Left ventricle myocardium inferior (tissue), 1 donor: Measurements from ENCODE around the gene PJA1. TPM values are rescaled to one million over a fixed set of nuclear protein-coding genes. Genes with fewer than 3 reads are reported as not detected.

Experiments
- DNase-seq: peaks from one replicate; pipeline ENCODE4 v3.0.0-alpha.2; 2020
- H3K27ac ChIP-seq: fragments of 200-600 bp; replicated peaks from 2 replicates; pipeline ENCODE4 v1.8.0; 2021
- H3K27me3 ChIP-seq: fragments of 200-600 bp; 2 replicates; pipeline ENCODE4 v1.8.0; 2021; ENCODE audit warnings: low read depth
- H3K36me3 ChIP-seq: fragments of 200-600 bp; 2 replicates; pipeline ENCODE4 v1.8.0; 2021
- H3K4me1 ChIP-seq: fragments of 200-600 bp; 2 replicates; pipeline ENCODE4 v1.8.0; 2021
- H3K4me3 ChIP-seq: fragments of 200-600 bp; 2 replicates; pipeline ENCODE4 v1.8.0; 2021; ENCODE audit warnings: mild to moderate bottlenecking, moderate library complexity
- H3K9me3 ChIP-seq: fragments of 200-600 bp; replicated peaks from 2 replicates; pipeline ENCODE4 v1.8.0; 2021
- intact Hi-C: fragments of 100-400 bp; cut with micrococcal nuclease; formaldehyde crosslinking; loops from one replicate; pipeline ENCODE4 v1.11.0; 2022
- total RNA-seq: library from RNA; stranded (reverse); fragmentation: NEBNext Ultra II Directional; extraction: Animal tissue kit (Norgen Biotek cat#: 25700); gene quantifications from one replicate; pipeline ENCODE4 v1.2.1, GENCODE V29; 2021
- TF ChIP-seq, protein P1 (sequence below): fragments of 200-600 bp; IDR thresholded peaks from 2 replicates; pipeline ENCODE4 v1.8.0; 2021; ENCODE audit warnings: antibody characterized with exemption, mild to moderate bottlenecking, borderline replicate concordance
- donor health status: DM: no; HTN: yes; CAD: no; lungs with severe emphysema.

The PJA1 gene
- total RNA-seq, 1 donor from 2014 or later: 18.2 TPM

DNA sequence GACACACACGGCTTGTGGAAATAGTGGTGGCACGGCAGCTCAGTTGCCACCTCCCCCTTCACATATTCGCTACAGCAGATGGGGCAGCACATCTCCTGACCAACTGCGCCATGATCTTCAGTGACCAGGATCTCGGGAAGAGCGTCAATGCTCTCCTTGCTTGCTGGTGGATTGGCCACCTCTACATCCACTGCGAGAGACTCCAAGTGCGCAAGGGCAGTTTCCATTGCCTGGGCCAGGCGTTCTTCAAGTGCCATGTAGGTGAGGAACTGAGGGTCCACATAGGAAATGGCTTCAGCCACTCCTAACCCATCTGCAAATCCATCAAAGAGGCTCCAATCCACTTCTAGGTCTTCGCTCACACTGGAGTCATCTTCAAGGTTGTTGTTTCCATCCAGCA lies 3.9 kb downstream of the PJA1 start:
- no peak overlapping the region for H3K27ac ChIP-seq
- TF ChIP-seq, protein P1, sequence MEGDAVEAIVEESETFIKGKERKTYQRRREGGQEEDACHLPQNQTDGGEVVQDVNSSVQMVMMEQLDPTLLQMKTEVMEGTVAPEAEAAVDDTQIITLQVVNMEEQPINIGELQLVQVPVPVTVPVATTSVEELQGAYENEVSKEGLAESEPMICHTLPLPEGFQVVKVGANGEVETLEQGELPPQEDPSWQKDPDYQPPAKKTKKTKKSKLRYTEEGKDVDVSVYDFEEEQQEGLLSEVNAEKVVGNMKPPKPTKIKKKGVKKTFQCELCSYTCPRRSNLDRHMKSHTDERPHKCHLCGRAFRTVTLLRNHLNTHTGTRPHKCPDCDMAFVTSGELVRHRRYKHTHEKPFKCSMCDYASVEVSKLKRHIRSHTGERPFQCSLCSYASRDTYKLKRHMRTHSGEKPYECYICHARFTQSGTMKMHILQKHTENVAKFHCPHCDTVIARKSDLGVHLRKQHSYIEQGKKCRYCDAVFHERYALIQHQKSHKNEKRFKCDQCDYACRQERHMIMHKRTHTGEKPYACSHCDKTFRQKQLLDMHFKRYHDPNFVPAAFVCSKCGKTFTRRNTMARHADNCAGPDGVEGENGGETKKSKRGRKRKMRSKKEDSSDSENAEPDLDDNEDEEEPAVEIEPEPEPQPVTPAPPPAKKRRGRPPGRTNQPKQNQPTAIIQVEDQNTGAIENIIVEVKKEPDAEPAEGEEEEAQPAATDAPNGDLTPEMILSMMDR: no peak
- peaks cover 12% of the 10 kb centered on the region for H3K4me1 ChIP-seq
- intact Hi-C loops: no loop called here
- H3K9me3 ChIP-seq: no peaks in the 10 kb centered on the region
- H3K36me3 ChIP-seq: no peaks in the 10 kb centered on the region
- H3K27me3 ChIP-seq: no peaks in the 10 kb centered on the region
- no peak overlapping the region for H3K4me3 ChIP-seq
- DNase-seq: no peak

DNA sequence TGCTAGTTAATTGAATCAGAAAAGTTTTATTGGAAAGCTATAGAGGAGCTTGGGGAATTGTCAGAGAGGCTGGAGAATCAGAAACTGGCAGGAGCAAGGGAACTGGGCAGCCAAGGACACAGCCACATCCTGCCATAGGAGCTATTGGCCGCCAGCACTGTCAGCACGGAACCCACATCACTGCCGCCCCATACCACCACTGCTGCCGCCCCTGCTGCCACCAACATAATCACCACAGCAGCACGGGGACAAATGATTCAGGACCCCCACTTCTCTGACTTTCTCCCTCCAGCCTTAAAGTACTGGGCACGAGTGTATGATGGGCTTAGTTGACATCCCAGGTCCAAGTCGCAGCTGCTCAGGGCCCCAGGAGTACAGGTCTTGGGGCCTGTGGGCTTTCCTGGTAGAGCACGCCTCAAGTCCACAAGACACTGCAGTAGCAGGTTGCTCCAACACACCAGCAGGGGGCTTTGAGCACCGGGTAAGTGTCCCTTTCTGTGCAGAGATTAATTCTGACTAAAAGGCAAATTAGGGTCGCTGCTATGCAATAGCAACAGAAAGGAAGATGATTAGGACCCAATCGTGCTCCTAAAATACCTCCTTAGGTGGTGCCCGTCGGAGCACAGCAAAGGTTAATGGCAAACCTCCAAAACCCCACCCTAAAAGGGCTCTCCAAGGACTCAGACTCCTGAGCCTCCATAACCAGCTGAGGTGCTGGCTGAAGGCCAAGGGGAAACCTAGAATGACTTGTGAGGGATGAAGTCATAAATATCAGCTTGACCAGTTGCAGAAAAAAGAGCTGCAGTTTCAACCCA lies 6.9 kb downstream of the PJA1 start:
- TF ChIP-seq, protein P1: peak; percentile 61
- intact Hi-C loops: no loop called here
- Histone ChIP-seq H3K9me3 (no peaks in the 10 kb centered on the region), H3K27me3 (no peaks in the 10 kb centered on the region), H3K27ac (peak overlapping the region; percentile 19), H3K4me1 (peaks cover 8% of the 10 kb centered on the region), H3K4me3 (no peak overlapping the region), H3K36me3 (no peaks in the 10 kb centered on the region)
- peak; percentile 60 for DNase-seq

DNA sequence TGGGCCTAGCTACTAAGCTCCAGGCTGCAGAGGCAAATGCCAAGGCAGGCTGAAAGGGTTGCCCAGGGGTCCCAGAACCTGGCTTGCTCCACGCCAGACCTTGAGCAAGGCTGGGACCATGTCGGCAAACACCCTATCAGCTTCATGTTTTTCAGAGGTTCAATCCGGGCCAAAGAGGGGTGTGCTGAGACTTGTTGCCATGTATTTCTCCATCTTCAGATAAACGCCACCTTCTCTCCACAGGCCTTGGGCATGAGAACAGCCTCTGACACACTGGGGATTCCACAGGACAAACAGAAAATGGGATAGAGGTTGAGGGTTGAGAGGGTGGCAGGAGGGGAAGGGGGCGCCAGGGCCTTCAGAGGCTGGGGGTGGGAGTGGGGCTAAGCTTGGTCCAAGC lies 8.6 kb downstream of the PJA1 start:
- Histone ChIP-seq H3K4me1 (peaks cover 8% of the 10 kb centered on the region), H3K36me3 (no peaks in the 10 kb centered on the region), H3K27me3 (no peaks in the 10 kb centered on the region), H3K4me3 (no peak overlapping the region), H3K9me3 (no peaks in the 10 kb centered on the region), H3K27ac (no peak overlapping the region)
- TF ChIP-seq, protein P1: no peak
- intact Hi-C loops: no loop called here
- DNase-seq: no peak

DNA sequence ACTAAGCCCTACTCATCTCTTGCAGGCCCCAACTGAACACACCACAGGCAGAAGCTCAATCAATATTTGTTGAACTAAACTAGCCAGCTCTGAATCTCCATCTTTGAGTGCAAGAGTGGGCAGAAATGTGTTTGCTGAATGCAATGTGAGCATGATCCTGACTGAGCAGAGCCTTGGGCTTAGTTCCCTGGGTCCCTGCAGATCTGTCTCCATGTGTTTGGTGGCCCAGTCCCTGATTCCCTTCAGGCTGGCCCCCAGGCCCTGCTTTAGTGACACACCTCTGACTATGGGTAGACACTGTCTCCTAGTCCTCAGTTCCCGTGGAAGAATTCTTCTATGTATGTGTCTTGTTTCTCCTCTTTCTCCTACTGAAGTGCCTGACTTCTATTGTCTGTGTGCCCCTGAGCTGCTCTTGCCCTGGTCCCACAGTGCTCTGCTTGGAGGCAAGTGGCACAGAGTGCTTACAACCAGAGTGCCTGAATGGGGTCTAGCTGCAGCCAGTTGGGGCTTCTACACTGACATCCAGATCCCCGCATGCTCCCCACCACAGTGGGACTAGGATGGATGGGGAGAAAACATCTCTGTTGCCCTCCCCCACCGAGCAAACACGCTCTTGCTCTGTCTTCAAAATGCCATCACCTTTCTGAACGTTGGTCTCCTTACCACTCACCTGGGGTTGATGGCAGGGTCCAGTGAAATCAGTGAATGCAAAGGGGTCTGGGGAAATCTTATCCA lies 9.3 kb downstream of the PJA1 start:
- TF ChIP-seq, protein P1: no peak
- Histone ChIP-seq H3K9me3 (no peaks in the 10 kb centered on the region), H3K36me3 (no peaks in the 10 kb centered on the region), H3K27me3 (no peaks in the 10 kb centered on the region), H3K4me1 (peaks cover 8% of the 10 kb centered on the region), H3K27ac (no peak overlapping the region), H3K4me3 (no peak overlapping the region)
- no peak for DNase-seq
- intact Hi-C loops: no loop called here

DNA sequence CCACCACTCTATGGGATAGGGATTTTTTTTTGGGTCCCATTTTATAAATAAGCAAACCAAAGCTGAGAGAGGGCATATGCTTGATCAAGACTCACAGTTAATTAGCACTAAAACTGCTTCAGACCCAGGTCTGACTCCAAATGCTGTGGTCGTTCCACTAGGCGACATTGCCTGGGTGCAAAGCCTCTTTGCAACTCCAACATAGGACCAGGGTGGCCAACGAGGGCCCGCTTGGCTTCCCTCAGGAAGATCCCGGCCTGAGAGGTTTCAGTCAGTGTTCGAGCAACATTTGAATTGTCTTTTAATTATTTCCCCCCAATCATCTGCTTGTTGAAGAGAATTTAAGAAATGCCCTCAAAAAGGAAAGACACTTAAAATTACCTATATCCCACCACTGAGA lies 11.2 kb downstream of the PJA1 start:
- intact Hi-C loops: no loop called here
- H3K36me3 ChIP-seq: no peaks in the 10 kb centered on the region
- no peak overlapping the region for H3K4me3 ChIP-seq
- no peak for DNase-seq
- TF ChIP-seq, protein P1: no peak
- peaks cover 6% of the 10 kb centered on the region for H3K4me1 ChIP-seq
- no peak overlapping the region for H3K27ac ChIP-seq
- no peaks in the 10 kb centered on the region for H3K27me3 ChIP-seq
- no peaks in the 10 kb centered on the region for H3K9me3 ChIP-seq
